ENCODE measurements around the gene KLF14.

KLF14 gene

DNA sequence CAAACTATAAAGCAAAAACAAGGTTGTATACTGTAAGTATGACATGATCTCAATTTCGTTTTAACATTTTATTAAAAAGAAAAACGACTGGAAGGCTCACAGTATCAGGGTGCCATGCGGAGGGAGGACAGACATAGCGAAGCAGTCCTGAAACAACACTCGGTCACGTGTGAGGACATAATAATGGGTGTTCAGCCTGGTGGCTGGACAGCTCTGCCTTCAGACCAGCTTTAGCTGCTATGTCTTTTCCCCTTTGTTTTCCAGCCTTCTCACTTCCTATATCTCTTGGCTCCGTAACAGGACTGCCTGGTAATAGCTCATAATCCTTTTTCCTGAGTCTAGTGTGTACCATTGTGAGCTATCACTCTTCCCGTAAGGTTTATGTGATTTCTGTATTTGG, 18.4 kb upstream of the KLF14 start (continued):
- TF ChIP-seq ZNF37A (tag by site-specific recombination; IDR thresholded peaks at IDR 0.05) = no peak
- TF ChIP-seq ZNF311 (tag by site-specific recombination; IDR thresholded peaks at IDR 0.05; ENCODE audit: borderline replicate concordance) = no peak
- no peak for TF ChIP-seq MZF1 (tag by site-specific recombination; IDR thresholded peaks at IDR 0.05; ENCODE audit: borderline replicate concordance)
- no peak for TF ChIP-seq HOXD13 (CRISPR knock-in tag; IDR thresholded peaks at IDR 0.05; ENCODE audit: borderline replicate concordance)
- no peak for TF ChIP-seq ZNF324 (tag by site-specific recombination; IDR thresholded peaks at IDR 0.05)
- no peak for TF ChIP-seq ZNF549 (tag by site-specific recombination; IDR thresholded peaks at IDR 0.05)
- no peak for TF ChIP-seq ZNF473 (tag by site-specific recombination; IDR thresholded peaks at IDR 0.05)
- no peak for TF ChIP-seq ZNF76 (tag by site-specific recombination; IDR thresholded peaks at IDR 0.05; ENCODE audit: borderline replicate concordance, low read depth)
- TF ChIP-seq ZNF354C (tag by site-specific recombination; IDR thresholded peaks at IDR 0.05; ENCODE audit: borderline replicate concordance, low read depth) = no peak

DNA sequence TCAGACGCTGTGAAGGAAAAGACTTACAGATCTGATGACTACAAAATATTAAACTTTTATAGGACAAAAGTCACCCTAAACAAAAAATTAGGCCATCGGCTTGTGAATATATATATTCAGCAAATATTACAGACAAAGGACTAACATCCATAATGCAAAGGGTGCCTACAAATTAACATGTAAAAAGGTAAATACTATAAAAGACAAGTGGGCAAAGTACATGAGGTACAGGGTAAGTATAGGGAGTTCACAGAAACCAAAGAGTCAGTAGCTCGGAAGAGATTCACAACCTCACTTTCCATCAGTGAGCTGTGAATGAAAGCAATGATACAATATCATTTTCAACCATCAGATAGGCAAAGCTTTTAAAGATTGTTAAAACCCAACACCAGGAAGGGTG, 16.7 kb upstream of the KLF14 start:
- CTCF ChIA-PET = interaction anchor here (0.5 to 0.9 kb wide), 5 partner anchors 12 to 1333 kb away, joined by 3 to 8 read pairs (median 3); no protein-coding TSS in a partner anchor

DNA sequence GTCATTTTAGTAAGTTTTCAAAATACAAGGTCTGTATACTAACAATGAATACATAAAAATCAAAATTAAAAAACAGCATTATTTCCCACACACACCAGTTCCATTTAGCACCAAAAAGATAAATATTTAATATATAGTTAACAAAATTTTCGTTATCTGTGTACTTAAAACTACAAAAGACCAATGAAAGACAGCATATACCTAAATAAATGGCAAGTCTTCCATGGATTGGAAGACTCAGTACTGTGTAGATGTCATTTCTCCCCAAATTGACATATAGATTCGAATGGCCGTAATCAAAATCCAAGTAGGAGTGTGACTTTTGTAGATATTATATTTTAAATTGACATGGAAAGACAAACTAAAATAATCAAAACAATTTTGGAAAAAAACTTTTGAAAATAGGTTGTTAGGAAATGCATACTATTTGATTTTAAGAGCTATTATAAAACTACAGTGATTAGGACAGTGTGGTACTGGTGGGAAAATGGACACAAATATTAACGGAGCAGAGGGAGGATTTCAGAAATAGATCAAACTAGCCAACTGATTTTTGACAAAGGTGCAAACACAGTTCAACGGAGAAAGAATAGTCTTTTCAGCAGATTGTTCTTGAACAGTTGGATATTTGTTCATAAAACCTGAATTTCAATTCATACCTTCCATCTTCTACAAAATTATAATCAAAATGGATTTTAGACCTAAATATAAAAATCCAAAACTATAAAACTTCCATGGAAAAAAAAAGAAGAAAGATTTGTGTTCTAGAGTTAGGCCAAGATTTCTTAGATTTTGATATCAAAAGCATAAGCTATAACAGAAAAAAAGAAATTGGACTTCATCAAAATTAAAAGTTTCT, 14.8 kb upstream of the KLF14 start:
- Histone ChIP-seq H3K36me3 (ENCODE audit: control insufficient read depth in 2 of 2, insufficient read depth in 1 of 2, low read length in 2 of 2) (no peaks in the 10 kb centered on the region), H3K4me3 (ENCODE audit: low read depth, low read length) (no peak overlapping the region), H3K4me1 (ENCODE audit: control insufficient read depth, insufficient read depth, low read length) (no peaks in the 10 kb centered on the region), H3K9me3 (ENCODE audit: control insufficient read depth, insufficient read depth, low read depth, low read length) (no peaks in the 10 kb centered on the region), H3K27ac (ENCODE audit: extremely low read depth, low read depth, low read length) (no peak overlapping the region)
- POLR2A ChIA-PET = no interaction called here
- CTCF ChIA-PET = interaction anchor here (0.7 to 1.0 kb wide), 4 partner anchors 9 to 667 kb away, joined by 3 read pairs; no protein-coding TSS in a partner anchor
- TF ChIP-seq ZSCAN18 (tag by site-specific recombination; IDR thresholded peaks at IDR 0.05) = no peak
- TF ChIP-seq, protein P1, sequence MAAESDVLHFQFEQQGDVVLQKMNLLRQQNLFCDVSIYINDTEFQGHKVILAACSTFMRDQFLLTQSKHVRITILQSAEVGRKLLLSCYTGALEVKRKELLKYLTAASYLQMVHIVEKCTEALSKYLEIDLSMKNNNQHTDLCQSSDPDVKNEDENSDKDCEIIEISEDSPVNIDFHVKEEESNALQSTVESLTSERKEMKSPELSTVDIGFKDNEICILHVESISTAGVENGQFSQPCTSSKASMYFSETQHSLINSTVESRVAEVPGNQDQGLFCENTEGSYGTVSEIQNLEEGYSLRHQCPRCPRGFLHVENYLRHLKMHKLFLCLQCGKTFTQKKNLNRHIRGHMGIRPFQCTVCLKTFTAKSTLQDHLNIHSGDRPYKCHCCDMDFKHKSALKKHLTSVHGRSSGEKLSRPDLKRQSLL (tag by site-specific recombination; IDR thresholded peaks at IDR 0.05) = no peak
- TF ChIP-seq ZNF600 (tag by site-specific recombination; IDR thresholded peaks at IDR 0.05) = no peak
- TF ChIP-seq GLI4 (tag by site-specific recombination; IDR thresholded peaks at IDR 0.05) = no peak

More for the DNA sequence above, 16.7 kb upstream of the KLF14 start:
- Histone ChIP-seq H3K4me1 (ENCODE audit: control insufficient read depth, insufficient read depth, low read length) (no peaks in the 10 kb centered on the region), H3K4me3 (ENCODE audit: low read depth, low read length) (no peak overlapping the region), H3K36me3 (ENCODE audit: control insufficient read depth in 2 of 2, insufficient read depth in 1 of 2, low read length in 2 of 2) (no peaks in the 10 kb centered on the region), H3K9me3 (ENCODE audit: control insufficient read depth, insufficient read depth, low read depth, low read length) (no peaks in the 10 kb centered on the region), H3K27ac (ENCODE audit: extremely low read depth, low read depth, low read length) (no peak overlapping the region)
- POLR2A ChIA-PET = no interaction called here
- TF ChIP-seq EGR2 (tag by site-specific recombination; IDR thresholded peaks at IDR 0.05; ENCODE audit: low read depth) (no peak), SP2 (tag by site-specific recombination; IDR thresholded peaks at IDR 0.05) (no peak)

GRCh38 chr7:130741331-130741995, 7.5 kb upstream of the KLF14 start:
- ChIA-PET POLR2A (interaction anchor here (0.8 kb wide), 1 partner anchor 1519 kb away, joined by 4 read pairs; no protein-coding TSS in a partner anchor), CTCF (interaction anchor here (0.7 kb wide), 1 partner anchor 670 kb away, joined by 3 read pairs; no protein-coding TSS in a partner anchor)
- Histone ChIP-seq H3K36me3 (ENCODE audit: control insufficient read depth in 2 of 2, insufficient read depth in 1 of 2, low read length in 2 of 2) (no peaks in the 10 kb centered on the region), H3K4me1 (ENCODE audit: control insufficient read depth, insufficient read depth, low read length) (no peaks in the 10 kb centered on the region), H3K4me3 (ENCODE audit: low read depth, low read length) (no peak overlapping the region), H3K9me3 (ENCODE audit: control insufficient read depth, insufficient read depth, low read depth, low read length) (no peaks in the 10 kb centered on the region), H3K27ac (ENCODE audit: extremely low read depth, low read depth, low read length) (no peak overlapping the region)
- TF ChIP-seq, protein P1 (tag by site-specific recombination; IDR thresholded peaks at IDR 0.05) = no peak
- TF ChIP-seq ZNF561 (tag by site-specific recombination; IDR thresholded peaks at IDR 0.05; ENCODE audit: borderline replicate concordance) (no peak), ZNF571 (tag by site-specific recombination; IDR thresholded peaks at IDR 0.05) (no peak), ZNF366 (tag by site-specific recombination; conservative IDR thresholded peaks at IDR 0.05) (no peak), ZBTB17 (tag by site-specific recombination; IDR thresholded peaks at IDR 0.05) (no peak), ZNF529 (tag by site-specific recombination; IDR thresholded peaks at IDR 0.05; ENCODE audit: insufficient replicate concordance) (no peak), ZEB2 (tag by site-specific recombination; IDR thresholded peaks at IDR 0.05) (no peak), ZNF423 (tag by site-specific recombination; IDR thresholded peaks at IDR 0.05) (no peak), ZNF391 (tag by site-specific recombination; IDR thresholded peaks at IDR 0.05; ENCODE audit: borderline replicate concordance, low read depth) (no peak), ZNF585B (tag by site-specific recombination; IDR thresholded peaks at IDR 0.05) (no peak)
